Endometrial microvascular endothelial cells (primary cell): ENCODE results near the gene TMEM184A. TPM values are rescaled to one million over a fixed set of nuclear protein-coding genes. Genes with fewer than 3 reads are reported as not detected.

Experiments
- in situ Hi-C: cut with HindIII; loops from 2 replicates; pipeline ENCODE4 v1.10.0; 2017; ENCODE audit warnings: low sequenced_read_pairs, low pct_unique_long_range_greater_than_20kb; ENCODE audit errors: inconsistent ontology term
- total RNA-seq: library from RNA; depleted of rRNA; stranded (reverse); fragments of >200 nt; gene quantifications from one replicate; pipeline ENCODE4 v1.2.3, GENCODE V29; 2015; ENCODE audit errors: inconsistent ontology term

TMEM184A gene
- total RNA-seq, 1 donor from 2014 or later: not detected

- in situ Hi-C loops: no loop called here
Measured at GRCh38 chr7:1557771-1558170, 1.8 kb upstream of the TMEM184A start.

GRCh38 chr7:1557006-1557405 is 1.0 kb upstream of the TMEM184A start:
- in situ Hi-C loops: no loop called here

GRCh38 chr7:1555046-1555812 is 776 bp downstream of the TMEM184A start:
- in situ Hi-C loops: no loop called here

GRCh38 chr7:1554333-1555045 is 1.5 kb downstream of the TMEM184A start:
- in situ Hi-C loops: no loop called here

- in situ Hi-C loops: no loop called here
Measured at GRCh38 chr7:1553512-1554210, 2.3 kb downstream of the TMEM184A start.

- in situ Hi-C loops: no loop called here
Measured at GRCh38 chr7:1552200-1552599, 3.8 kb downstream of the TMEM184A start.

- in situ Hi-C loops: no loop called here
Measured at GRCh38 chr7:1550846-1551155, 5.2 kb downstream of the TMEM184A start.

GRCh38 chr7:1550005-1550845 is 5.8 kb downstream of the TMEM184A start:
- in situ Hi-C loops: no loop called here

GRCh38 chr7:1549357-1550004 is 6.5 kb downstream of the TMEM184A start:
- in situ Hi-C loops: no loop called here

- in situ Hi-C loops: no loop called here
Measured at GRCh38 chr7:1548944-1549343, 7.1 kb downstream of the TMEM184A start.

- in situ Hi-C loops: no loop called here
Measured at GRCh38 chr7:1548438-1548831, 7.6 kb downstream of the TMEM184A start.

- in situ Hi-C loops: no loop called here
Measured at GRCh38 chr7:1547777-1548437, 8.1 kb downstream of the TMEM184A start.

GRCh38 chr7:1546909-1547776 is 8.9 kb downstream of the TMEM184A start:
- in situ Hi-C loops: no loop called here

GRCh38 chr7:1546274-1546908 is 9.6 kb downstream of the TMEM184A start:
- in situ Hi-C loops: no loop called here

GRCh38 chr7:1545417-1546246 is 10.4 kb downstream of the TMEM184A start:
- in situ Hi-C loops: no loop called here

GRCh38 chr7:1544896-1545416 is 11.0 kb downstream of the TMEM184A start:
- in situ Hi-C loops: no loop called here
